Measurements from ENCODE around the gene MEGF6.

Gene MEGF6

GRCh38 chr1:3473381-3473844 is 137.9 kb downstream of the MEGF6 start:
- DNase-seq: no peak
- no peak for TF ChIP-seq GATA1 (IDR thresholded peaks at IDR 0.05; ENCODE audit: low read depth, low read length)
- TF ChIP-seq POLR2A (IDR thresholded peaks at IDR 0.05; ENCODE audit: low read length): no peak

DNA sequence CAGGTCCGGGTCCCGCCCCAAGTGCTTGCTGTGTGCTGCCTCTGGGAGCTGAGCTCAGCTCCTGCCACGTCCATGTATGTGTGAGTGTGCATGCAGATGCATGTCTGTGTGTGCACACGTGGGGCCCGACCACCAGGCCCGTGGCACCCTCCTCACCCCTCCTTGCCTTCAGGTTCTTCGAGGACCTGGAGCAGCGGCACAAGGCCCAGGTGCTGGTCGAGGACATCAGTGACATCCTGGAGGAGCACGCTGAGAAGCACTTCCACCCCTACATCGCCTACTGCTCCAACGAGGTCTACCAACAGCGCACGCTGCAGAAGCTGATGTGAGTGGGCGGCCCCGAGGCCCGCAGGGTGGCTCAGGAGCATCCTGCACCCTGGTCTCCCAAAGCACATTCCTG is 138.4 kb downstream of the MEGF6 start:
- TF ChIP-seq GATA1 (IDR thresholded peaks at IDR 0.05; ENCODE audit: low read depth, low read length) (no peak), POLR2A (IDR thresholded peaks at IDR 0.05; ENCODE audit: low read length) (no peak)
- DNase-seq: no peak

DNA sequence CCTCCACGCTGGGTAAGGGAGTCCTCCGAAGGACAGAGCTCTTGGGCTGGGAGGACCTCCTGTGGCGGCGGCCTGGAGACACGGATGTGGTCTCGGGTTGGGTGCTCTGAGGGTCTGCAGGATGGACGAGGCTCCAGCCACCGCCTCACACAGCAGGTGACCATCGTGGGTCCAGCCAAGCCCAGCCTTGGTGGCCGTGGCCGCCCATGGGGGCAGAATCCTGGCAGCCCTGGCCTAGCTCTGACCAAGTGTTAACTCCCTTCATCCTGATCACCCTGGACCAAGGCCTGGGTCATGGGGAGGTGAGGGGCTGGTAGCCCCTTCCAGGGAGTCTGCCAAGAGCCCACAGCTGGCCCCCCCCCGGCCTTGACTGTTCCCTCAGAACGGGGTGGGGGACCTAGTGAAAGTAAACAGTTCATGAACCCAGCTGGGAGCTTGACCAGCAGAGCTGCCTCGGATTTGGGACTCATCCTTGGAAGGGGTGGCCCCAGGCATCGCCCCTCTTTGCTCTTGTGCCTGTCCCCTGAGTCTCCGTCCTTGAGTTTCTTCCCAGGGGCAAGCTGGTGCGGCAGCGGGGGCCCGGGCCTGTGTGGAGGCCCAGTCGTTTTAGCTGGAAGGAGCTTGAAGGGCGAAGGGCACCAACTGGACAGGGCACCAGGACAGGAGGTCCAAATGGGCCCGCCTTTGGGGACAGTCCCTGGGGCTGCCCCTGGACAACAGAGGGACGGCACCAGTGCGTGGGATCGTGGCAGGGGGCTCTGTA is 139.0 kb downstream of the MEGF6 start:
- TF ChIP-seq GATA1 (IDR thresholded peaks at IDR 0.05; ENCODE audit: low read depth, low read length) (no peak), POLR2A (IDR thresholded peaks at IDR 0.05; ENCODE audit: low read length) (no peak)
- DNase-seq: no peak

- TF ChIP-seq POLR2A (IDR thresholded peaks at IDR 0.05; ENCODE audit: low read length): no peak
- no peak for TF ChIP-seq GATA1 (IDR thresholded peaks at IDR 0.05; ENCODE audit: low read depth, low read length)
- no peak for DNase-seq
Measured at GRCh38 chr1:3471356-3472087, 139.8 kb downstream of the MEGF6 start.

DNA sequence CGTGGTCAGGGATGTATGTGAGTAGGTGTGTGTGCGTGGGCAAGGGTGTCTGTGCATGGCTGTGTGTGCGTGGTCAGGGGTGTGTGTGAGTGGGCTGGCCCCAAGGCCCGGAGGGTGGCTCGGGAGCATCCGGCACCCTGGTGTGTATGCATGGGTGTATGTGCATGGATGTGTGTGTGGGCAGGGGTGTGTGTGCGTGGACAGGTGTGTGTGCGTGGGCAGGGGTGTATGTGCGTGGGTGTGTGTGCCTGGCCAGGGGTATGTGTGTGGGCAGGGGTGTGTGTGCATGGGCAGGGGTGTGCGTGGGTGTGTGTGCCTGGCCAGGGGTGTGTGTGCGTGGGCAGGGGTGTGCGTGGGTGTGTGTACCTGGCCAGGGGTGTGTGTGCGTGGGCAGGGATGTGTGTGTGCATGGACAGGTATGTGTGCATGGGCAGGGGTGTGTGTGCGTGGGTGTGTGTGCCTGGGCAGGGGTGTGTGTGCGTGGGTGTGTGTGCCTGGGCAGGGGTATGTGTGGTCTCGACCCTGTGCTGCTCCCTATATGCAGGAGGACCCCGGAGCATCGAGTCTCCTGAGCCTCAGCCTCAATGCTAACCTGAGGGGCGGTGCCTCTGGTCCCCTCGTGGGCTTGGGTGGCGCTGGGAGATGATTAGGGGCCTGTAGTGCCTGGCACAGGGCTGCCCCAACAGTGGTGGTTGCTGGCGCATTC is 140.5 kb downstream of the MEGF6 start:
- TF ChIP-seq GATA1 (IDR thresholded peaks at IDR 0.05; ENCODE audit: low read depth, low read length): no peak
- no peak for TF ChIP-seq POLR2A (IDR thresholded peaks at IDR 0.05; ENCODE audit: low read length)
- no peak for DNase-seq

DNA sequence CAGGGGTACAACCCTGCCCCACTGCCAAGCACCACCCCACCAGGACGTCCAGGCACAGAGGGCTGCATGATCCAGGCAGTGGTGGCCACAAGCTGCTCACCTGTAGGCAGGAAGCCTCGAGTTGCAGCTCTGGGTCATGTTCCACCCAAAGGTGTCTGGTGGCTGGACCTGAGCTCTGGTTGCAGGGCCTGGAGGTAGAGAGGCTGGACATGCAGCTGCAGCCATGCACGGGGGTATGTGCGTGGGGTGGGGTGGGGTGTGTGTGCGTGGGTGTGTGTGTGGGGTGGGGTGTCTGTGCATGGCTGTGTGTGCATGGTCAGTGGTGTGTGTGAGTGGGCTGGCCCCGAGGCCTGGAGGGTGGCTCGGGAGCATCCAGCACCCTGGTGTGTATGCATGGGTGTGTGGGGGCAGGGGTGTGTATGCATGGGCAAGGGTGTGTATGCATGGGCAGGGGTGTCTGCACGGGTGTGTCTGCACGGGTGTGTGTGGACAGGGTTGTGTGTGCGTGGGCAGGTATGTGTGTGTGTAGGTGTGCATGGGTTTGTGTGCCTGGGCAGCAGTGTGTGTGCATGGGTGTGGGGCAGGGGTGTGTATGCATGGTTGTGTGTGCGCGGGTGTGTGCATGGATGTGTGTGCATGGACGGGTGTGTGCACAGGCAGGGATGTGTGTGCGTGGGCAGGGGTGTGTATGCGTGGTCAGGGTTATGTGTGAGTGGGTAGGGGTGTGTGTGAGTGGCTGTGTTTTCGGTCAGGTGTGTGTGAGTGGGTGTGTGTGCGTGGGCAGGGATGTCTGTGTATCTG is 141.3 kb downstream of the MEGF6 start:
- no peak for TF ChIP-seq GATA1 (IDR thresholded peaks at IDR 0.05; ENCODE audit: low read depth, low read length)
- no peak for TF ChIP-seq POLR2A (IDR thresholded peaks at IDR 0.05; ENCODE audit: low read length)
- no peak for DNase-seq

DNA sequence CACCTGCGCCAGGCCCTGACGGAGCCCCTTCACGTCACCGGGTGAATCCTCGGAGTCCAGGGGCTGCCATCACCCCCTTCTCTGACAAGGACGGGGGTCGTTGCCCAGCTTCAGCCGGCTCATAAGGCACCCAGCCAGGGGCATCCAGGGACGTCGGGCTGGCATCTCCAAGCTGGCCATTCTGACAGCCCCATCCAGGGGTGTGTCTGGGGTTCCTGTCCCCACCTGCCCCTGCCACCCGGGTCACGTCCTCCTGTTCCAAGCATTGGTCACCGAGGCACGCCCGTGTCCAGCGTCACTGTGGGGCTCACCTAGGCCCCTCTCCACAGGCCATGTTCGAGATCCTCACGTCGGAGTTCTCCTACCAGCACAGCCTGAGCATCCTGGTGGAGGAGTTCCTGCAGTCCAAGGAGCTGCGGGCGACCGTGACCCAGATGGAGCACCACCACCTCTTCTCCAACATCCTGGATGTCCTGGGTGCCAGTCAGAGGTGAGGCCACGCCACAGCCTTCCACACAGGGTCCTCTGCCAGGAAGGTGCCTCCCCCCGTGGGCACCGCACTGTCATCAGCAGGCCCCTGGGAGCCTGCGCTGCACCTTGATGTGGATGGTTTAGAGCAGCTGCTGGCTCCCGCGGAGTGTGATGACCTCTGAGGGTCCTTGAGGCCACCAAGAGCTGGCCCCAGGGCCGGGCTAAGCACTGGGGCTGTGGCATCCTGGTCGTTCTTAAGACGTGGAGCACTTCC is 142.0 kb downstream of the MEGF6 start:
- no peak for DNase-seq
- TF ChIP-seq GATA1 (IDR thresholded peaks at IDR 0.05; ENCODE audit: low read depth, low read length): no peak
- TF ChIP-seq POLR2A (IDR thresholded peaks at IDR 0.05; ENCODE audit: low read length): no peak

DNA sequence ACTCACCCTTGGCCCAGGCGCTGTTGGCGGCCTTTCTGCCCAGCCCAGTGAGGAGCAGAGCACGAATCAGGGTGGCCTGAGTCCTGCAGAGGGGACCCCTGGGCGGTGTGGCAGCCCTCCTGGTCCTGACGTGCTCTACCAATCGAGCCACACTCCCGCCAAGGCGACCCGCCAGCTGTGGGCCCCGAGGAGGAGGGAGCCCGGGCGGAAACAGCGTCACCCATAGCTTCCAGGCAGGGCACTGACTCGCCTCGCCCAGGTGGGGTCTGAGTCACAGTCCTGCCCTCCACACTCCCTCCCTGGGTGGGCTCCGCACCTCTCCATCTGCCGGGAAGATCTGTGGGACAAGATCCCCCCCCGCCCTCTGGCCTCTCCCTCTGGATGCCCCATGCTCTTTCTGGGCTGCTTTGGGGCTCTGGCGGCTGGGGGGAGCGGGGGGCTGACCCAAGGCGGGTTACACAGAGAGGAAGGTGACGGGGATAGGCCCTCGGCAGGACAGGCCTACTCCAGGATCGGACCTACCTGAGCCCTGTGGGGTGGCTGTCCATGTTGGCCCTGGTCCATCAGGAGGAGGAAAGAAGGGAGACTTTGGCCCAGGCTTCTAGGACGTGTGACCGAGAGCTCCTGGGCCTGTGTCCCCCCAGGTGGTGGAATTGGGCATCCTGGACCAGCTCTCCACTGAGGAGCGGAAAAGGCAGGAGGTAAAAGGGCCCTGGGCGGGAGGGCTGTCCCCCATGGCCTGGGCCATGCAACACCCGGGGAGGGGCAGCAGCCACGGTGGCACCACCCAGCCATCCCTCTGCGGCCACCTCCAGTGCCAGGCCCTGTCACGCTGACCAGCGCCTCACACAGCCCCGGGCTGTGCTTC is 142.8 kb downstream of the MEGF6 start:
- no peak for DNase-seq
- TF ChIP-seq POLR2A (IDR thresholded peaks at IDR 0.05; ENCODE audit: low read length): no peak
- no peak for TF ChIP-seq GATA1 (IDR thresholded peaks at IDR 0.05; ENCODE audit: low read depth, low read length)

- TF ChIP-seq GATA1 (IDR thresholded peaks at IDR 0.05; ENCODE audit: low read depth, low read length): no peak
- DNase-seq: no peak
Measured at GRCh38 chr1:3467096-3468036, 143.9 kb downstream of the MEGF6 start.

GRCh38 chr1:3466366-3467075 is 144.8 kb downstream of the MEGF6 start:
- TF ChIP-seq POLR2A (IDR thresholded peaks at IDR 0.05; ENCODE audit: low read length) (no peak), GATA1 (IDR thresholded peaks at IDR 0.05; ENCODE audit: low read depth, low read length) (no peak)
- no peak for DNase-seq

DNA sequence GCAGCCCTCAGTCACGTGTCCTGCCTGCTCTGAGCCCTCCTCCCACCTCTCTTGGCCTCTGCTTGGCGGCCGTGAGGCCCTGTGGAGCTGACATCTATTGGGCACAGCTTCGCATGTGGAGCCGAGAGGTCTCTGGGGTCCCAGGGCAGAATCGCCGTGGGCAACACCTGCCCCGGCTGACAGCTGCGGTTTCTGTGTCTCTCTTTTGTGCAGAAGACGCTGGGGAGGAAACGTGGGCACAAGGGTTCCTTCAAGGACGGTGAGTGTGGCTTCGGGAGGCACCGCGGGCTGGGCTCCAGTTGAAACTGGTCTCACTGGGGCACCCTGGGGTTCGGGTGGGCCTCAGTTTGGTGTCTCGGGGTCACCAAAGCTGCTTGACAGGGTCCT is 145.4 kb downstream of the MEGF6 start:
- TF ChIP-seq POLR2A (IDR thresholded peaks at IDR 0.05; ENCODE audit: low read length) (no peak), GATA1 (IDR thresholded peaks at IDR 0.05; ENCODE audit: low read depth, low read length) (no peak)
- no peak for DNase-seq

Data from erythroblast (primary cell).